Regular cardiac myocyte (primary cell): ENCODE measurements around the gene TXNRD2. TPM values are rescaled to one million over a fixed set of nuclear protein-coding genes. Genes with fewer than 3 reads are reported as not detected.

Experiments
- total RNA-seq: library from RNA; depleted of rRNA; stranded (reverse); fragments of >200 nt; gene quantifications from 2 replicates; pipeline ENCODE4 v1.2.3, GENCODE V29; 2014

The TXNRD2 gene
- 13.5 and 17.4 TPM in 2 replicates for total RNA-seq

DNA sequence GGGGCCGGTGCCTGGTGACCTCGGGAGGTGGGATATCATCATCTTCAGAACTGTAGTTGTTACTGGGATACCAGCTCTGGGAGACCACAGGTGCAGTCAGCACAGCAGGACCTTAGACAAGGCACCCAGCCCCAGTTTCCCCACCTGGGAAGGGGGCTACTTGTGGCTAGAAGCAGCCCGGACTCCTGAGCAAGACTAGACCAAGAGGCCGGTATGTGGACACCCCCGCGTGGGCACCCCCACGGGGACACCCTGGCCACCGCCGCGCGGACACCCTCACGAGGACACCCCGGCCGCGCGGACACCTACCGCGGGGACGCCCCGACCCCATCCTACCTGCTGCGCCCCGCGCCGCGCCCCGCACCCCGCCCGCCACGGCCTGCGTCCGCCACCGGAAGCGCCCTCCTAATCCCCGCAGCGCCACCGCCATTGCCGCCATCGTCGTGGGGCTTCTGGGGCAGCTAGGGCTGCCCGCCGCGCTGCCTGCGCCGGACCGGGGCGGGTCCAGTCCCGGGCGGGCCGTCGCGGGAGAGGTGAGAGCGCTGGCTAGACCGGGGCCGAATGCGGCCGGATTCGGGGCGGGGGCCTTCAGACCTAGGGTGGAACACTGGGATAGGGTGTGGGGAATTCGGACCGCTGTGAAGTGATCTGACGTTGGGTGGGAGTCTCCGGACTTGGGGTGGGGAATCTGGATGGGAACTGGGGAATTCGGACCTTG lies at the start of gene TXNRD2, which contains the start of gene COMT:
TSS of gene TXNRD2 (minus strand) at position 454 of the 718 bp plus-strand sequence. CDS start at position 439, 15 bp downstream.
TSS of gene COMT (plus strand) at position 408 of the 718 bp plus-strand sequence. CDS start 20,755 bp downstream, outside the sequence.

DNA sequence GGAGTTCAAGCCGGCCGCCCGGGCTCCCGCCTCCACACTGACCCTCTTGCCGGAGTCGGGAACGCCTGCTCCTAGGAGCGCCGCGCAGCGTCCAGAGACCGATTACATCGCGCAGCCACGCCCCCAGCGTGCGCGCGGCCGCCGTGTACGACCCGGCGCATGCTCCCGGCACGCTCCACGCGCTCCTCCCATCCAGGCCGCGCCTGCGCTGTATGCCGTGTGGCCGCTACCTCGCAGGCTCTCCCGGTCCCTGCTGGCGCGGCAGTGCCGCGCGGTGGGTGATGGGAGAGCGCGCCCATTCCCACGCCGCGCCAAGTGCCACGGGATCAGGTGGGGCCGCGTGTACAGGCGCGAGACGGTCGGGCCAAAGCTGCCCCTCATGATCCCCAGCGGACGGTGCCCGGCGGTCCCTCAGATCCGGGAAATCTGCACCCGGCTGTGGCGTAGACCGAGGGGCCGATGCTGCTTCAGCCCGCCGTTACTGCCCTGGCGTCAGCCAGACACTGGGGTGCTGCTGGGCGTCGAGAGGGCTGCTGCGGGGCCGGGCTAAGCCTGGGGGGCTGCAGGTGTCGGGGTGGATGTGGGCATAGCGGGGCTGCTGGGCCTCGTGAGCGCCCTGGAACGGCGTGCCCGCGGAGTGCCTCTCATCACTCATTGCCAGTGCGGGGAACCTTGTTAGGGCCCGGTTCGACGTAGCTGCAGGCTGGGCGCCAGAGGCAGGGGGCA lies 86.7 kb downstream of the TXNRD2 start, which contains the start of the genes GNB1L and RTL10:
TSS of gene GNB1L (minus strand) at position 97 of the 726 bp plus-strand sequence. CDS start 33,519 bp downstream, outside the sequence.
TSS of gene RTL10 (minus strand) at position 97 of the 726 bp plus-strand sequence. CDS start 2,613 bp downstream, outside the sequence.

Other genes starting within 250 kb of the TXNRD2 start
- 12.1 and 39.2 TPM in 2 replicates for gene SEPTIN5, start 227.3 kb downstream of the TXNRD2 start, total RNA-seq
- 0.77 and 2.5 TPM in 2 replicates for gene GP1BB, start 218.3 kb downstream of the TXNRD2 start, total RNA-seq
- gene TBX1, start 181.0 kb downstream of the TXNRD2 start, total RNA-seq, result under 0.01 and 0.85 TPM in 2 replicates
- 3.1 and 6.9 TPM in 2 replicates for gene GNB1L, start 86.9 kb downstream of the TXNRD2 start, total RNA-seq
- gene RTL10, start 86.9 kb downstream of the TXNRD2 start, total RNA-seq, result 8.2 and 8.5 TPM in 2 replicates
- 340 and 403 TPM in 2 replicates for gene COMT, start within 50 bp of the TXNRD2 start, total RNA-seq
- 6.5 and 11.3 TPM in 2 replicates for gene ARVCF, start 75.0 kb upstream of the TXNRD2 start, total RNA-seq
- gene TANGO2, start 79.3 kb upstream of the TXNRD2 start, total RNA-seq, result 49.7 and 53.6 TPM in 2 replicates
- gene DGCR8, start 138.4 kb upstream of the TXNRD2 start, total RNA-seq, result 14.9 and 33.7 TPM in 2 replicates
- 194 and 470 TPM in 2 replicates for gene RANBP1, start 174.3 kb upstream of the TXNRD2 start, total RNA-seq
- 31.2 and 52.7 TPM in 2 replicates for gene TRMT2A, start 175.4 kb upstream of the TXNRD2 start, total RNA-seq
- gene ZDHHC8, start 190.0 kb upstream of the TXNRD2 start, total RNA-seq, result 5.1 and 6.3 TPM in 2 replicates
- 0.38 and 0.56 TPM in 2 replicates for gene CCDC188, start 209.2 kb upstream of the TXNRD2 start, total RNA-seq